PC-3 (cell line): Measurements from ENCODE around the gene TAX1BP3.

Source experiments
- CTCF ChIP-seq: fragments of 300-600 bp; sonication (generic); conservative IDR thresholded peaks from 2 replicates; pipeline ENCODE4 v1.5.1; 2017; ENCODE audit warnings: antibody characterized with exemption, low read depth, mild to moderate bottlenecking, low read length
- EZH2 ChIP-seq: fragments of 300-600 bp; sonication (generic); IDR thresholded peaks from one replicate; pipeline ENCODE4 v1.6.1; 2017; ENCODE audit warnings: antibody characterized with exemption, mild to moderate bottlenecking, low read length; ENCODE audit not compliant: unreplicated experiment

DNA sequence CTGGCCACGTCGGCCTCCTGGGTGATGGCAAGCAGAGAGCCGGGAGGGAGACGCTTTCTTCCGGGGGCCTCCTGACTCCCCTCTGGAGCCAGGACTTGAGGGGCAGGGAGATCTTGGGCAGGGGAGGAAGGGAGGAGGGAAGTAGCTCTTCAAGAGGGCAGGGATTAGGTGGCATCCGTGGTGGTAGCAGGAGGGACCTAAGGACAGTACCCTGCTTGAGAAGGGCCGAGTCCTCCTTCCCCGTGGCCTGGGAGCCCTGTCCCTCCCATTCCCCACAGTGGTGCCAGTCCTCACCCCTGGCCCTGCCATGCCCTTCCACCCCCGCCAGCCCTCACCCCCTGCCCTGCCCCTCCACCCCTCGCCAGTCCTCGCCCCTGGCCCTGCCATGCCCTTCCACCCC, 12.6 kb downstream of the TAX1BP3 start:
- no peak for TF ChIP-seq CTCF
- TF ChIP-seq EZH2: no peak
